HPDE6-E6E7 (cell line): ENCODE results near the gene CAPG.
"Not testable (repeated sequence)": the region's sequence is repeated elsewhere in the genome, so short reads cannot be mapped to it uniquely, and the experiment has no call there.

Experiments used
- DNase-seq: peaks from one replicate; pipeline ENCODE4 v3.0.0; 2011; ENCODE audit warnings: missing footprints; ENCODE audit errors: extremely low spot score

CAPG gene, protein sequence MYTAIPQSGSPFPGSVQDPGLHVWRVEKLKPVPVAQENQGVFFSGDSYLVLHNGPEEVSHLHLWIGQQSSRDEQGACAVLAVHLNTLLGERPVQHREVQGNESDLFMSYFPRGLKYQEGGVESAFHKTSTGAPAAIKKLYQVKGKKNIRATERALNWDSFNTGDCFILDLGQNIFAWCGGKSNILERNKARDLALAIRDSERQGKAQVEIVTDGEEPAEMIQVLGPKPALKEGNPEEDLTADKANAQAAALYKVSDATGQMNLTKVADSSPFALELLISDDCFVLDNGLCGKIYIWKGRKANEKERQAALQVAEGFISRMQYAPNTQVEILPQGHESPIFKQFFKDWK

GRCh38 chr2:85409845-85410583 is at the start of gene CAPG:
Gene CAPG (minus strand): TSS chr2:85410366. CDS start chr2:85402145, 8,221 bp downstream.
- peak; percentile 86 for DNase-seq

DNA sequence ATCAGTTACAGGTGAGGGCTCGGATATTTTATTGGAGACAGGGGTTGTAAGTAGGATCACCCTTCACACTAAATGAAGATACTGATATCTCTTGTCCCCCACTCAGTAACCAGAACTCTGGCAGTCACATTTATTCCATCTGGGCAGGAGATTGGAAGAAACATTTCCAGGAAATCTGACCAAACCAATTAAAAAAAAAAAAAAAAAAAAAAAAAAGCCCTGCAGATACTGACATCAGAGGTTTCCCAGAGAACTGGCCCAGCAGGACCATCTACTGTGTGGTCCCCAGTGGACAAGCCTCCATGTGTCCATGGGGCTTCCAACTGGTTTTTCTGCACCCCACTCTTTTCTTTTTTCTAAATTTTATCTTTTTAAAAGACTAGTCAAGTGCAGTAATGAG is 49.6 kb upstream of the CAPG start:
- DNase-seq, result no peak

DNA sequence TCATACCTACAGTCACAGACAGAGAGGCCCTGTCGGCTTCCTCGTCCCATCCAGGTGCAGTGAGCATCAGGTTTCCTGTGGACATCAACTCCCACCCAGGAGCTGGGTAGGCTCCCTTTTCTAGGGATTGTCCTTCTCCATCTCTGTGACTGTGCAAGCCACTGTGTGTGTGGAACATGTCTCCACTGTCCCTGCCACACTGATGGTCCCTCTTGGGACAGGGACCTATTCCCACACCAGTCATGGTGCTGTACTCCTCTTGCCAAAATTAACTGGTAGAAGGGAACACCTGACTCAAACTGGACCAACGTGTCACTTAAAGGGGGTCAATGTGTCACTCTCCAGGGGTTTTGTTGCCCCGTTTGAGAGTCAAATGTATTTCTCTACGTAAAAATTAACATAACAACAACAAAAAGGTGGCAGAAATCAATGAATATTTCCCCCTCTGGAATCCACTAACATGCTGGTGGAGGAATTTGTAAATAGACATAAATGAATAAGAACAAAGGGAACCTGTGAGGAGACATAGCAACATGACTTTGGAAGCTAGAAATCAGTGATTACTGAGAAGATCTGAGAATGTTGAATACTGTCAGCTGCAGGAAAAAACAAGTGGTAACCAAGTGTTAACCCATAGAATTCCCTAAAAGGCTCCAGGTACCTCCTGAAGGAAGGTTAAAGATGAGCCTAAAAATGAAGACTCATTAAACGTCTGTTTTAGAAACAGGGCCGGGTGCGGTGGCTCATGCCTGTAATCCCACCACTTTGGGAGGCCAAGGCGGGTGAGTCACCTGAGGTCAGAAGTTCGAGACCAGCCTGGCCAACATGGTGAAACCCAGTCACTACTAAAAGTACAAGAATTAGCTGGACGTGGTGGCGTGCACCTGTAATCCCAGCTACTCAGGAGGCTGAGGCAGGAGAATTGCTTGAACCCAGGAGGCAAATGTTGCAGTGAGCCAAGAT is 48.7 kb upstream of the CAPG start:
- no peak for DNase-seq

DNA sequence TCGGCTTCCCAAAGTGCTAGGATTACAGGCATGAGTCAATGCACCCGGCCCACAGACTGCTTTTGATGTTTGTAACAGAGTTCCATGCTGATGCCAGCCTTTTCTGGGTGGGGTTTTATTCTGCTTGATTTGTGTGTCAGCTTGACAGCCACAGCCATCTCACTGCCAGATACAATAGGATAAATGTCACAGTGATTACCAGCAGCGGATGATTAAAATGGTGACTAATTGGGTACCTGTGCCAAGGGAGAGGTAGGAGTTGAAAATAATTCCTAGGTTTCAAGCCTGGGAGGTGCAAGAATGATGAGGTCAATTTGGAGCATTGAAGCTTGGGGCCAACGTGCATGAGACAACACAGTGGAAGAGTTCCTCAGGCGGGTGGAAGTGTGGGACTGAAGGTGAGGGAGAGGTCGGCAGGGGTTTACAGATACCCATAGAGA is 47.7 kb upstream of the CAPG start:
- DNase-seq, result no peak

- DNase-seq, result no peak
Measured at GRCh38 chr2:85457043-85457442, 46.9 kb upstream of the CAPG start.

DNA sequence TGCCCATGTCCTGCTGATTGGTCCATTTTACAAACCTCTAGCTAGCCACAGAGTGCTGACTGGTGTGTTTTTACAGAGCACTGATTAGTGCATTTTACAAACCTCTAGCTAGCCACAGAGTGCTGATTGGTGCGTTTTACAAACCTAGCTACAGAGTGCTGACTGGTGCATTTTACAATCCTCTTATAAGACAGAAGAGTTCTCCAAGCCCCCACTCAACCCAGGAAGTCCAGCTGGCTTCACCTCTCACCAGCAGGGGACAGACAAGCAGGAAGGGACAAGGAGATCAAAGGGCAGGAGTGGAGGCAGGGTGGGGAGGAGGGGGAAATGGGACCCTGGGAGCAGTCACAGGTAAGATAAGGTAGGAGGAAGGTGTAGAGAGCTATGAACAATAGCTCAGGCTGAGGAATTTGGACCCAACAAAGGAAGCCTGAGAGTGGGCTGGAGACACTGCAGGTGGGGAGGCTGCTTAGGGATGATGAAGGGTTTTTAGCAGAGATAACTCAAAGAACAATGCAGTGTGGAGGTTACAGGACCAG is 45.5 kb upstream of the CAPG start:
- DNase-seq, result no peak

DNA sequence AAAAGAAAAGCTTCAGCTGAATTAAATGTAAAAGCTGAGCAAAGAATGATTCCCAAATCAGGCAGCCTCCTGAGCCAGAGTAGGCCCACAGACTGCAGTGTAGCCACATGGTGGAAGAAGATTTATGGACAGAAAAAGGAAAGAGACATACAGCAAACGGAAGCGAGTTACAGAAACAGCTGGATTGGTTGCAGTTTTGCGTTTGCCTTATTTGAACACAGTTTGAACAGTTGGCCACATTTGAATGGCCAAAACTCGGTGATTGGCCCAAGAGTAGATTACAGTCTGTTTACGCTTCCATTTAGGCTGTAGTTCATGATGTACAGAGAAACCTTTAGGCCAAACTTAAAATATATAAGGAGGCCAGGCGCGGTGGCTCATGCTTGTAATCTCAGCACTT is 43.4 kb upstream of the CAPG start:
- DNase-seq, result no peak

DNA sequence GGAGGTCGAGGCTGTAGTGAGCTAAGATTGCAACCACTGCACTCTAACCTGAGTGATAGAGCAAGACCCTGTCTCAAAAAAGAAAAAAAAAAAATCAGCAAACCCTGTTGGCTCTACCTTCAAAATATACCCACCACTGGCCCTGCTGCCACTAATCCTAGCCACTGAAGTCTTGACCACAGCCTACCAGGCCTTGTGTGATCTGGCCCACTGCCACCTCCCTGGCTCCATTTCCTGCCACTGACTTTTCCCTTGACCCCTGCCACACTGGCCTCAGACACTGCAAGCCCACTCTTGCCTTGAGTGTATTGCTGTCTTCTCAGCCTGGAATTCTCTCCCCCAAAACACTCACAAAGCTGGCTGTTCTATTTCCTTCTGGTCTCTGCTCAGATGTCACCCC is 42.1 kb upstream of the CAPG start:
- no peak for DNase-seq

- no peak for DNase-seq
Measured at GRCh38 chr2:85449214-85449588, 39.0 kb upstream of the CAPG start.

- no peak for DNase-seq
Measured at GRCh38 chr2:85448461-85449213, 38.5 kb upstream of the CAPG start.

GRCh38 chr2:85447222-85447585 is 37.0 kb upstream of the CAPG start:
- no peak for DNase-seq

- DNase-seq, result no peak
Measured at GRCh38 chr2:85446296-85447221, 36.4 kb upstream of the CAPG start.

GRCh38 chr2:85445316-85446295 is 35.4 kb upstream of the CAPG start:
- DNase-seq, result no peak

DNA sequence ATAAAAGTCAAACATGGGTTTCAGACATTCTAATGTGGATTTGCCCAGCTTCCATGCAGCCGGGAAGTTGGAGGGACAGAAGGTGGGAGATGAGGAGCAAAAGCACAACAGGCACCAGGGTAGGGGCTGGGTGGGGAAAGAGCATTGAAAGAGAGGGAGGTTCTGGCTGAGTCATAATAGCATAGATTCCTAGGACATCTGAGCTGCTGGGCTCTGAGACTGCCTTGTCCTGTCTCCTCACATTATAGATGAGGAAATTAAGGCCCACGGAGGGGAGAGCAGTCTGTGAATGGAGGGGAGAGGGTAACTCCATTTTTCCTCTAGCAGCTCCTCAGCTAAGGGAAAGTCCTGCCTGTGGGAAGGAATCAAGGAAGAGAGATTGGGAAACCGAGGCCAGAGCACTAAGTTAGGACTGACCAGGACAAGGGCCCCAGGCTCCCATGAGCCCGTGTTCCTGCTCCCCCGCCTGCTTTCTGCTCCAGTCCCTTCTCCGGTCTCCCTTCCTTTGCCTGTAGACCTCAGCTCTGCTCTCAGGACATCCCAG is 34.5 kb upstream of the CAPG start:
- no peak for DNase-seq

DNA sequence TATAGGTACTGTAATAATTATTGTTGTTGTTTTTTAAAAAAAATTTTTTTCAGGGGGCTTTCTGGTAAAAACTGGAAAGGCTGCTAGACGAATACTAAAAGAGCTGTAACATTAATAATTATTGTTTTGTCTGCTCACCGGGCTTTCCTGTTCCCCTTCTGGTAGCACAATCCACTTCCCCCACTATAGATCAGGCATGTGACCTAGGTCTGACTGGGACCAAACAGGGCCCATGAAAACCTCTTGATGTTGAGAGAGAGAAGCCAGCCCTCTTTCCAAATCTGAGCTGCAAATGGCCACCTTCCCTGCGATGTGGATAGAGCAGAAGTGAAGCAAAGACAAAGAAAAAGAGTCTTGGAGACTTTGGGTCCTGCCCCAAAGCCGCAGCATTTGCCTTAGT is 31.7 kb upstream of the CAPG start:
- DNase-seq, result no peak

DNA sequence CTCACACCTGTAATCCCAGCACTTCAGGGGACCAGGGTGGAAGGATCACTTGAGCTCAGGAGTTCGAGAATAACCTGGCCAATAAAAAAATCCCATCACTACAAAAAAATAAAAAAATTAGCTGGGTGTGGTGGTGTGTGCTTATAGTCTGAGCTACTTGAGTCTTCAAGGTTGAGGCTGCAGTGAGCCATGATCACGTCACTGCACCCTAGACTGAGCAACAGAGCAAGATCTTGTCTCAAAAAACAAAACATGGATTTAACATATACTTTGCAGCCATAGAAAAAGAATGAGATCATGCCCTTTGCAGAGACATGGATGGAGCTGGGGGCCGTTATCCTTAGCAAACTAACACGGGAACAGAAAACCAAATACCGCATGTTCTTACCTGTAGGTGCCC is 30.6 kb upstream of the CAPG start:
- no peak for DNase-seq

- DNase-seq, result no peak
Measured at GRCh38 chr2:85439986-85440385, 29.8 kb upstream of the CAPG start.

- DNase-seq, result not testable (repeated sequence)
Measured at GRCh38 chr2:85439569-85439968, 29.4 kb upstream of the CAPG start.
